Neural cell (in vitro differentiated cells): ENCODE results near the gene TSGA10IP.

Experiments used
- EP300 ChIP-seq: fragments of 450-650 bp; conservative IDR thresholded peaks from 2 replicates; pipeline ENCODE4 v1.6.1; 2014; ENCODE audit warnings: antibody characterized with exemption, mild to moderate bottlenecking, moderate library complexity; ENCODE audit not compliant: poor library complexity, severe bottlenecking
- EZH2 ChIP-seq: fragments of 200-600, 300-800 bp; shearing (Covaris generic), sonication (generic); IDR thresholded peaks from 2 replicates; pipeline ENCODE4 v1.6.1; 2014; ENCODE audit warnings: antibody characterized with exemption, low read length, borderline replicate concordance, mild to moderate bottlenecking; ENCODE audit not compliant: insufficient read depth, poor library complexity, severe bottlenecking
- POLR2AphosphoS5 ChIP-seq: IDR thresholded peaks from 2 replicates; pipeline ENCODE4 v1.6.1; 2012
- TF ChIP-seq, protein P1 (sequence below): fragments of 450-650 bp; IDR thresholded peaks from 2 replicates; pipeline ENCODE4 v1.5.1; 2014; ENCODE audit warnings: antibody characterized with exemption, mild to moderate bottlenecking, moderate library complexity; ENCODE audit not compliant: poor library complexity, severe bottlenecking

DNA sequence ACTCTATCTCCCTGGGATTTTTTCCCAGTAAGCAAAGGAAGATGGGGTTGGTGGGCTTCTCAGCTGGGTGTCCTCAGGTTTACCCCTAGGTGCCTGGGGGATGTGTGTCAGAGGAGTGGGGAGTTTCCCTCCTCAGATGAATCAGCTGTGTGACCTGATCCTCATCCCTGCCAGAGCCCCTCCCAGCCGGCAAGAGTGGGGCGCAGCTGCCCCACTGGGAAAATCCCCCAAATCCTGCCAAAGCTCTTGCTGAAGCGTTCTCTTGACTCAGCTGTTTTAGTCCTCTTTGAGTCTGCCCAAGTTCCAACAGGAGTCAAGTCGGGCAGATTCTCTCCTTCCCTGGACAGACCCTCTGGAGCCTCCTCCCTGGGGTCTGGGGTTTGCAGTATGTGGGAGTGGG, 32.4 kb upstream of the TSGA10IP start:
- TF ChIP-seq, protein P1, sequence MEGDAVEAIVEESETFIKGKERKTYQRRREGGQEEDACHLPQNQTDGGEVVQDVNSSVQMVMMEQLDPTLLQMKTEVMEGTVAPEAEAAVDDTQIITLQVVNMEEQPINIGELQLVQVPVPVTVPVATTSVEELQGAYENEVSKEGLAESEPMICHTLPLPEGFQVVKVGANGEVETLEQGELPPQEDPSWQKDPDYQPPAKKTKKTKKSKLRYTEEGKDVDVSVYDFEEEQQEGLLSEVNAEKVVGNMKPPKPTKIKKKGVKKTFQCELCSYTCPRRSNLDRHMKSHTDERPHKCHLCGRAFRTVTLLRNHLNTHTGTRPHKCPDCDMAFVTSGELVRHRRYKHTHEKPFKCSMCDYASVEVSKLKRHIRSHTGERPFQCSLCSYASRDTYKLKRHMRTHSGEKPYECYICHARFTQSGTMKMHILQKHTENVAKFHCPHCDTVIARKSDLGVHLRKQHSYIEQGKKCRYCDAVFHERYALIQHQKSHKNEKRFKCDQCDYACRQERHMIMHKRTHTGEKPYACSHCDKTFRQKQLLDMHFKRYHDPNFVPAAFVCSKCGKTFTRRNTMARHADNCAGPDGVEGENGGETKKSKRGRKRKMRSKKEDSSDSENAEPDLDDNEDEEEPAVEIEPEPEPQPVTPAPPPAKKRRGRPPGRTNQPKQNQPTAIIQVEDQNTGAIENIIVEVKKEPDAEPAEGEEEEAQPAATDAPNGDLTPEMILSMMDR, result no peak
- TF ChIP-seq EP300, result no peak
- no peak for TF ChIP-seq POLR2AphosphoS5
- TF ChIP-seq EZH2, result no peak
